OCI-LY7 (cell line): ENCODE data around the gene ATG10. TPM values are rescaled to one million over a fixed set of nuclear protein-coding genes. Genes with fewer than 3 reads are reported as not detected.

Source experiments
- BruUV-seq: library from RNA; stranded (reverse); fragments of 400-500 nt; replicated peaks from 2 replicates; lab custom pipeline; 2021; lab: Mats Ljungman, UMichigan
- CTCF ChIA-PET: fragments of 300-600 bp; sonication (Branson Sonifier 250); formaldehyde crosslinking; loops from one replicate; lab custom pipeline; 2022; ENCODE audit warnings: antibody characterized with exemption; ENCODE audit not compliant: unreplicated experiment; lab: Charles Lee
- POLR2A ChIA-PET: fragments of 300-600 bp; sonication (Branson Sonifier 250); formaldehyde crosslinking; loops from one replicate; lab custom pipeline; 2022; ENCODE audit warnings: antibody characterized with exemption; lab: Charles Lee
- DNase-seq: peaks from one replicate; pipeline ENCODE4 v3.0.0-alpha.2; 2015; ENCODE audit warnings: low spot score
- H2AFZ ChIP-seq: fragments of 200-600 bp; sonication (generic), shearing (Covaris generic); 2 replicates; pipeline ENCODE4 v1.6.1; 2014; ENCODE audit warnings: mild to moderate bottlenecking, antibody characterized with exemption, low read length, moderate library complexity
- H3K27ac ChIP-seq: fragments of 200-600 bp; sonication (generic); 2 replicates; pipeline ENCODE4 v1.5.1; 2014; ENCODE audit warnings: mixed run types, low read depth, mild to moderate bottlenecking, moderate library complexity, low read length, inconsistent platforms; ENCODE audit not compliant: poor library complexity, severe bottlenecking
- H3K36me3 ChIP-seq: fragments of 200-600 bp; sonication (generic); 2 replicates; pipeline ENCODE4 v1.6.1; 2014; ENCODE audit warnings: mild to moderate bottlenecking, antibody characterized with exemption, low read length, moderate library complexity, mixed read lengths; ENCODE audit not compliant: insufficient read depth
- H3K4me1 ChIP-seq: fragments of 200-600 bp; sonication (generic); 2 replicates; pipeline ENCODE4 v1.5.1; 2014; ENCODE audit warnings: mild to moderate bottlenecking, low read length; ENCODE audit not compliant: insufficient read depth, poor library complexity, severe bottlenecking
- H3K4me2 ChIP-seq: fragments of 200-600 bp; sonication (generic); 2 replicates; pipeline ENCODE4 v1.6.1; 2014; ENCODE audit warnings: mild to moderate bottlenecking, low read length
- H3K4me3 ChIP-seq: fragments of 200-600 bp; sonication (generic); 2 replicates; pipeline ENCODE4 v1.5.1; 2014; ENCODE audit warnings: mild to moderate bottlenecking, low read depth, low read length; ENCODE audit not compliant: poor library complexity, severe bottlenecking
- H3K79me2 ChIP-seq: fragments of 200-600 bp; sonication (generic); 2 replicates; pipeline ENCODE4 v1.6.1; 2016; ENCODE audit warnings: low read depth, mild to moderate bottlenecking, low read length, moderate library complexity, mixed read lengths; ENCODE audit not compliant: insufficient read depth
- H3K9me2 ChIP-seq: fragments of 200-600 bp; sonication (generic); 2 replicates; pipeline ENCODE4 v1.6.1; 2016; ENCODE audit warnings: mild to moderate bottlenecking, low read length, mixed read lengths; ENCODE audit not compliant: insufficient read depth
- H3K9me3 ChIP-seq: fragments of 200-600 bp; sonication (generic); 2 replicates; pipeline ENCODE4 v1.6.1; 2014; ENCODE audit warnings: mild to moderate bottlenecking, mixed run types, low read length, mixed read lengths
- H4K20me1 ChIP-seq: fragments of 200-600 bp; sonication (generic); 2 replicates; pipeline ENCODE4 v1.6.1; 2014; ENCODE audit warnings: mild to moderate bottlenecking, antibody characterized with exemption, low read length, moderate library complexity, mixed read lengths; ENCODE audit not compliant: insufficient read depth
- CTCF ChIP-seq: fragments of 200-600 bp; sonication (generic); conservative IDR thresholded peaks from 2 replicates; pipeline ENCODE4 v1.5.1; 2014; ENCODE audit warnings: mild to moderate bottlenecking, antibody characterized with exemption, low read length, moderate library complexity, mixed read lengths
- EZH2phosphoT487 ChIP-seq: fragments of 200-600 bp; sonication (generic); IDR thresholded peaks from 2 replicates; pipeline ENCODE4 v1.6.1; 2018; ENCODE audit warnings: low read depth, borderline replicate concordance, mild to moderate bottlenecking, mixed run types, antibody characterized with exemption, low read length, moderate library complexity, mixed read lengths
- intact Hi-C: fragments of 100-400 bp; cut with micrococcal nuclease; formaldehyde crosslinking; loops from one replicate; pipeline ENCODE4 v1.10.0; 2022; ENCODE audit not compliant: unreplicated experiment
- total RNA-seq, 2 experiments: library from RNA; depleted of rRNA in 1 of 2; stranded (reverse); fragments of >200 nt in 1 of 2; shearing (Covaris generic) in 1 of 2; gene quantifications; 2 replicates each; pipeline ENCODE4 v1.2.3, GENCODE V29; 2014 to 2022

Gene ATG10
- total RNA-seq, 2 experiments from 2014 or later, result 5.4 to 14.8 TPM

GRCh38 chr5:82218374-82219156, 246.7 kb downstream of the ATG10 start:
- BruUV-seq, result no TSS peak
- TF ChIP-seq CTCF, result no peak
- TF ChIP-seq EZH2phosphoT487, result no peak
- H3K4me1 ChIP-seq, result no peaks in the 10 kb centered on the region
- ChIA-PET POLR2A (interaction anchor here (0.6 to 0.9 kb wide), 3 partner anchors 23 to 95 kb away, joined by 3 to 4 read pairs (median 3); no protein-coding TSS in a partner anchor), CTCF (no interaction called here)
- H3K4me2 ChIP-seq, result no peak overlapping the region
- no peaks in the 10 kb centered on the region for H4K20me1 ChIP-seq
- H3K9me2 ChIP-seq, result no peaks in the 10 kb centered on the region
- H3K27ac ChIP-seq, result no peak overlapping the region
- H2AFZ ChIP-seq, result no peak overlapping the region
- DNase-seq, result no peak
- no peak overlapping the region for H3K4me3 ChIP-seq
- H3K9me3 ChIP-seq, result no peaks in the 10 kb centered on the region
- intact Hi-C loops, result no loop called here
- no peaks in the 10 kb centered on the region for H3K36me3 ChIP-seq
- no peaks in the 10 kb centered on the region for H3K79me2 ChIP-seq

- BruUV-seq, result no TSS peak
- no peak overlapping the region for H3K27ac ChIP-seq
- H4K20me1 ChIP-seq, result no peaks in the 10 kb centered on the region
- POLR2A ChIA-PET, result no interaction called here
- TF ChIP-seq EZH2phosphoT487 (no peak), CTCF (no peak)
- no peaks in the 10 kb centered on the region for H3K79me2 ChIP-seq
- H3K4me1 ChIP-seq, result no peaks in the 10 kb centered on the region
- no peaks in the 10 kb centered on the region for H3K9me3 ChIP-seq
- no peak for DNase-seq
- CTCF ChIA-PET, result no interaction called here
- H3K4me2 ChIP-seq, result no peak overlapping the region
- H2AFZ ChIP-seq, result no peak overlapping the region
- no peaks in the 10 kb centered on the region for H3K36me3 ChIP-seq
- no peaks in the 10 kb centered on the region for H3K9me2 ChIP-seq
- H3K4me3 ChIP-seq, result no peak overlapping the region
- intact Hi-C loops, result loop anchor here (10.0 kb wide), 3 partner anchors 116 to 716 kb away; partner anchors contain the start of gene SSBP2
Observed at GRCh38 chr5:82221020-82221419, 249.2 kb downstream of the ATG10 start.
